PC-3 (cell line): ENCODE measurements around the gene PRR5L. TPM values are rescaled to one million over a fixed set of nuclear protein-coding genes. Genes with fewer than 3 reads are reported as not detected.
"Not testable (repeated sequence)": the region's sequence is repeated elsewhere in the genome, so short reads cannot be mapped to it uniquely, and the experiment has no call there.

Experiments
- ATAC-seq: fragments of 200-7000 bp; cut with Tn5 transposase; 2 replicates; pipeline ENCODE4 v1.9.1; 2020; ENCODE audit warnings: mild to moderate bottlenecking, moderate library complexity
- BruUV-seq: library from RNA; stranded (reverse); fragments of 400-500 nt; replicated peaks from 2 replicates; lab custom pipeline; 2021; lab: Mats Ljungman, UMichigan
- CTCF ChIA-PET: fragments of 300-600 bp; sonication (Branson Sonifier 250); formaldehyde crosslinking; loops from one replicate; lab custom pipeline; 2022; ENCODE audit warnings: antibody characterized with exemption; lab: Charles Lee
- POLR2A ChIA-PET: fragments of 300-600 bp; sonication (Branson Sonifier 250); formaldehyde crosslinking; loops from one replicate; lab custom pipeline; 2022; ENCODE audit warnings: antibody characterized with exemption; ENCODE audit not compliant: unreplicated experiment; lab: Charles Lee
- DNase-seq: peaks from one replicate; pipeline ENCODE4 v3.0.0-alpha.2; 2015
- H2AFZ ChIP-seq: fragments of 300-600 bp; sonication (generic); 2 replicates; pipeline ENCODE4 v1.6.0; 2016; ENCODE audit warnings: antibody characterized with exemption, low read length
- H3F3A ChIP-seq: fragments of 300-600 bp; sonication (generic); one replicate; pipeline ENCODE4 v1.6.0; 2017; ENCODE audit warnings: antibody characterized with exemption, low read length, control low read depth, mild to moderate bottlenecking; ENCODE audit not compliant: unreplicated experiment
- H3K27ac ChIP-seq: fragments of 300-600 bp; sonication (generic); 2 replicates; pipeline ENCODE4 v1.5.1; 2016; ENCODE audit warnings: mild to moderate bottlenecking, low read length
- H3K27me3 ChIP-seq: fragments of 300-600 bp; sonication (generic); 2 replicates; pipeline ENCODE4 v1.6.1; 2016; ENCODE audit warnings: low read length, mixed read lengths
- H3K36me3 ChIP-seq: fragments of 300-600 bp; sonication (generic); 2 replicates; pipeline ENCODE4 v1.6.1; 2016; ENCODE audit warnings: low read depth, mixed run types, low read length, mixed read lengths
- H3K4me1 ChIP-seq: fragments of 300-600 bp; sonication (generic); 2 replicates; pipeline ENCODE4 v1.5.1; 2016; ENCODE audit warnings: low read length; ENCODE audit not compliant: insufficient read depth
- H3K4me2 ChIP-seq: fragments of 300-600 bp; sonication (generic); 2 replicates; pipeline ENCODE4 v1.6.0; 2016; ENCODE audit warnings: low read length
- H3K4me3 ChIP-seq: fragments of 300-600 bp; sonication (generic); 2 replicates; pipeline ENCODE4 v1.5.1; 2016; ENCODE audit warnings: mild to moderate bottlenecking, low read length, mixed read lengths
- H3K79me2 ChIP-seq: fragments of 300-600 bp; sonication (generic); 2 replicates; pipeline ENCODE4 v1.6.1; 2017; ENCODE audit warnings: low read length, mixed read lengths
- H3K9ac ChIP-seq: fragments of 300-600 bp; sonication (generic); 2 replicates; pipeline ENCODE4 v1.6.0; 2016; ENCODE audit warnings: mild to moderate bottlenecking, low read length
- H3K9me2 ChIP-seq: fragments of 300-600 bp; sonication (generic); replicated peaks from 2 replicates; pipeline ENCODE4 v1.6.1; 2016; ENCODE audit warnings: mixed run types, low read length, mixed read lengths
- H3K9me3 ChIP-seq: fragments of 300-600 bp; sonication (generic); 2 replicates; pipeline ENCODE4 v1.6.1; 2016; ENCODE audit warnings: low read length, mixed read lengths
- H4K20me1 ChIP-seq: fragments of 300-600 bp; sonication (generic); 2 replicates; pipeline ENCODE4 v1.6.1; 2016; ENCODE audit warnings: low read length, mixed read lengths
- CTCF ChIP-seq: fragments of 300-600 bp; sonication (generic); conservative IDR thresholded peaks from 2 replicates; pipeline ENCODE4 v1.5.1; 2017; ENCODE audit warnings: antibody characterized with exemption, low read depth, mild to moderate bottlenecking, low read length
- EZH2 ChIP-seq: fragments of 300-600 bp; sonication (generic); IDR thresholded peaks from one replicate; pipeline ENCODE4 v1.6.1; 2017; ENCODE audit warnings: antibody characterized with exemption, mild to moderate bottlenecking, low read length; ENCODE audit not compliant: unreplicated experiment
- EZH2phosphoT487 ChIP-seq: fragments of 300-600 bp; sonication (generic); IDR thresholded peaks from 2 replicates; pipeline ENCODE4 v1.6.1; 2018; ENCODE audit warnings: mild to moderate bottlenecking, antibody characterized with exemption, low read length, borderline replicate concordance
- intact Hi-C: fragments of 100-400 bp; cut with micrococcal nuclease; formaldehyde crosslinking; loops from 2 replicates; pipeline ENCODE4 v1.9.0; 2023
- total RNA-seq: library from RNA; depleted of rRNA; stranded (reverse); fragments of >200 nt; gene quantifications from 2 replicates; pipeline ENCODE4 v1.2.3, GENCODE V29; 2014

PRR5L gene
- total RNA-seq, 1 experiment from 2014 or later = 4.7 TPM

GRCh38 chr11:36509694-36510593 lies 213.9 kb downstream of the PRR5L start, which contains the start of gene TRAF6:
Gene TRAF6, minus strand, starts transcription at chr11:36510272. Its CDS starts 8,757 bp downstream, at chr11:36501515.
- ChIA-PET CTCF (interaction anchor here (0.6 to 1.7 kb wide), 4 partner anchors 17 to 54 kb away, joined by 3 to 10 read pairs (median 4); no protein-coding TSS in a partner anchor), POLR2A (no interaction called here)
- DNase-seq (peak; percentile 76), ATAC-seq (peak; percentile 91)
- peaks cover 11% of the 10 kb centered on the region; the same call in 1 of the 2 replicates for H3K4me1 ChIP-seq
- peaks cover 39% of the 10 kb centered on the region for H3K79me2 ChIP-seq
- TF ChIP-seq CTCF = peak; percentile 83
- TF ChIP-seq EZH2 = no peak
- no peaks in the 10 kb centered on the region for H3K27me3 ChIP-seq
- peak within 1 kb of the TSS; percentile 91 for H3K9ac ChIP-seq
- no peaks in the 10 kb centered on the region for H3K9me2 ChIP-seq
- peaks cover 23% of the 10 kb centered on the region; the same call in 1 of the 2 replicates for H4K20me1 ChIP-seq
- peak within 1 kb of the TSS; percentile 99 for H2AFZ ChIP-seq
- no peaks in the 10 kb centered on the region for H3K9me3 ChIP-seq
- peak within 1 kb of the TSS; percentile 94 for H3K4me2 ChIP-seq
- peak within 1 kb of the TSS; percentile 92 for H3K4me3 ChIP-seq
- intact Hi-C loops = loop anchor here (1.0 to 2.0 kb wide), 2 partner anchors 31 to 85 kb away; partner anchors contain the start of gene IFTAP
- H3K27ac ChIP-seq = peak within 1 kb of the TSS; percentile 38
- no peaks in the 10 kb centered on the region for H3K36me3 ChIP-seq
- H3F3A ChIP-seq = no peaks in the 10 kb centered on the region
- no TSS peak for BruUV-seq

- TF ChIP-seq EZH2phosphoT487 (no peak), CTCF (no peak), EZH2 (no peak)
- ChIA-PET CTCF (interaction anchor here (0.6 kb wide), 1 partner anchor 30 kb away, joined by 3 read pairs; no protein-coding TSS in a partner anchor), POLR2A (no interaction called here)
- H3K4me2 ChIP-seq = peak overlapping the region; percentile 94
- no peaks in the 10 kb centered on the region for H3K27me3 ChIP-seq
- intact Hi-C loops = loop anchor here (1.0 to 2.0 kb wide), 2 partner anchors 31 to 84 kb away; partner anchors contain the start of gene IFTAP
- H4K20me1 ChIP-seq = peaks cover 23% of the 10 kb centered on the region; the same call in 1 of the 2 replicates
- no peaks in the 10 kb centered on the region for H3K9me3 ChIP-seq
- H3K9me2 ChIP-seq = no peaks in the 10 kb centered on the region
- BruUV-seq = TSS peak; percentile 60
- peak overlapping the region; percentile 92 for H3K4me3 ChIP-seq
- H3K79me2 ChIP-seq = peaks cover 33% of the 10 kb centered on the region
- H3K9ac ChIP-seq = peak overlapping the region; percentile 91
- no peak overlapping the region for H3K27ac ChIP-seq
- no peaks in the 10 kb centered on the region for H3F3A ChIP-seq
- DNase-seq (peak; percentile 39), ATAC-seq (peak; percentile 34)
- H3K36me3 ChIP-seq = no peaks in the 10 kb centered on the region
- H3K4me1 ChIP-seq = peaks cover 11% of the 10 kb centered on the region; the same call in 1 of the 2 replicates
- peak overlapping the region; percentile 99 for H2AFZ ChIP-seq
Measured at GRCh38 chr11:36510594-36510942, 214.5 kb downstream of the PRR5L start.

GRCh38 chr11:36511062-36511461 lies 215.0 kb downstream of the PRR5L start:
- H3F3A ChIP-seq, H3K27ac ChIP-seq, CTCF ChIA-PET, BruUV-seq, H3K36me3 ChIP-seq, DNase-seq, H3K27me3 ChIP-seq, POLR2A ChIA-PET, H3K9me3 ChIP-seq, H3K9ac ChIP-seq, H3K9me2 ChIP-seq, ATAC-seq: not testable (repeated sequence)
- intact Hi-C loops = loop anchor here (2.0 kb wide), 1 partner anchor 84 kb away; the partner anchor contains the start of gene IFTAP
- Histone ChIP-seq H3K4me1 (peaks cover 11% of the 10 kb centered on the region; the same call in 1 of the 2 replicates), H4K20me1 (peaks cover 23% of the 10 kb centered on the region; the same call in 1 of the 2 replicates), H3K79me2 (peaks cover 28% of the 10 kb centered on the region), H2AFZ (peak overlapping the region; percentile 99), H3K4me3 (peak overlapping the region; percentile 92), H3K4me2 (peak overlapping the region; percentile 94)
